ENCODE measurements around the gene CASQ2.

GRCh38 chr1:115705085-115705951 lies 63.2 kb downstream of the CASQ2 start:
- TF ChIP-seq CTCF (IDR thresholded peaks at IDR 0.05) (no peak), ZFX (IDR thresholded peaks at IDR 0.05; ENCODE audit: borderline replicate concordance) (no peak)
